IPS DF 6.9 (cell line): ENCODE data around the gene BANF2.

ENCODE experiments used
- DNase-seq: peaks from one replicate; pipeline ENCODE4 v3.0.0-alpha.2; 2013; ENCODE audit warnings: low read depth, low spot score
- H3K27ac ChIP-seq: one replicate; pipeline ENCODE4 v1.5.1; 2013; ENCODE audit warnings: low read length, control low read depth
- H3K27me3 ChIP-seq: 2 replicates; pipeline ENCODE4 v1.6.1; 2013; ENCODE audit warnings: mild to moderate bottlenecking, low read length; ENCODE audit not compliant: control insufficient read depth, insufficient read depth
- H3K36me3 ChIP-seq: 2 replicates; pipeline ENCODE4 v1.6.1; 2013; ENCODE audit warnings: low read length; ENCODE audit not compliant: control insufficient read depth, insufficient read depth
- H3K4me1 ChIP-seq: 2 replicates; pipeline ENCODE4 v1.6.1; 2013; ENCODE audit warnings: low read length; ENCODE audit not compliant: control insufficient read depth, insufficient read depth
- H3K4me3 ChIP-seq: 2 replicates; pipeline ENCODE4 v1.5.1; 2013; ENCODE audit warnings: mild to moderate bottlenecking, low read length
- H3K9me3 ChIP-seq: 2 replicates; pipeline ENCODE4 v1.6.1; 2013; ENCODE audit warnings: low read length, inconsistent platforms; ENCODE audit not compliant: control insufficient read depth, insufficient read depth
- WGBS: extraction: QIAGEN DNeasy Blood & Tissue Kit; methylation state at CpG from one replicate; pipeline ENCODE4 v1.1.7; 2013; ENCODE audit warnings: mixed read lengths, missing lambda C conversion rate; ENCODE audit not compliant: insufficient read length, insufficient coverage; 5-methylcytosine and 5-hydroxymethylcytosine counted together

The BANF2 gene

DNA sequence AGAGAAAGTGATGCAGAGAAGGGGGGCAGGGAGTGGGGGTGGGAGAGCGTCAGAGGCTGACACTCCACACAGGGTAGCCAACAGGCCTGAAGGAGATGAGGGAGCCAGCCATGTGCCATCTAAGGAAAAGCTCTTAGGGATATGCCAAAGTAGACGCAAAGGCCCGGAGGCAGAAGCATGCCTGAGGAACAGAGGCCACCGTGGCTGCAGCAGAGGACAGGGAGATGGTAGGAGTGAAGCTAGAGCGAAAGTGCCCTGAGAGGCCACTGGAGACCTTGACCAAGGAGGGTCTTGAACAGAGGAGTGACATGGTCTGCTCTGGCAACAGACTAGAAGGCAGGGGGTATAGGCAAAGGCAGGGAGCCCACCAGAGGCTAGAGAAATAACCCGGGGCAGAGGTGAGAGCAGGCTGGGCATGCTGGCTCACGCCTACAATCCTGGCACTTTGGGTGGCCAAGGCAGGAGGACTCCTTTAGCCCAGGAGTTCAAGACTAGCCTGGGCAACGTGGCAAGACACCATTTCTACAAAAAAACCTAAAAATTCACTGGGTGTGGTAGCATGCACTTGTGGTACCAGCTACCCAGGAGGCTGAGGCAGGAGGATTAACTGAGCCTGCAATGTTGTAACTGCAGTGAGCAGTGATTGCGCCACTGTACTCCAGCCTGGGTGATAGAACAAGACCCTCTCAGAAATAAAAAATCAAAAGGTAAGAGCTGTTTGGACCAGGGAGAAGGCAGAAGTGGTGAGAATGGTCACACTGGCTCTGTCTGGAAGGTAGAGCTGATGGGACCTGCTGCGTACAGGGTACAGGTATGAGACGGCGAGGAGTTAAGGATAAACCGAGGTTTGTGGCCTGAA is 24.0 kb upstream of the BANF2 start:
- no peak overlapping the region for H3K4me3 ChIP-seq
- peaks cover 11% of the 10 kb centered on the region for H3K4me1 ChIP-seq
- peaks cover 2% of the 10 kb centered on the region; the same call in 1 of the 2 replicates for H3K36me3 ChIP-seq
- H3K27me3 ChIP-seq: no peaks in the 10 kb centered on the region
- H3K9me3 ChIP-seq: no peaks in the 10 kb centered on the region
- no CpG with 5 or more reads among the region's 13 CpGs for WGBS
- H3K27ac ChIP-seq: no peak overlapping the region
- no peak for DNase-seq

DNA sequence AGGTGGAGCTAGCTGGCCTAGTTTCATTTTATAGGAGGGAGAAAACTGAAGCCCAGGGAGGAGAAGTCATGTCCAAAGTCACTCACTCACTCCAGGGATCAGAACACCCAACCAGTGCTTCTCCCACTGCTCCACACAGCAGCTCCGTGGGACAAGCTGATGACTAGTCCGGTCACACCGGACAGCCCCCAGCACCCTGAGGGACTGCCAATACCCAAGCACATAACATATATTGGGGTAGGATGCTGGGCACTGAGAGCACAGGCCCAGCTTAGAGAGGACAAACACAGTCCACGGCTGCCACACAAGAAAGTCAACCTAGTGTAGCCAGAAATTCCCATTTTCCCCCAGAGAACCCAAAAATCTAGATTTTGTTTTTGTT is 23.4 kb upstream of the BANF2 start:
- Histone ChIP-seq H3K4me1 (peaks cover 11% of the 10 kb centered on the region), H3K36me3 (peaks cover 2% of the 10 kb centered on the region; the same call in 1 of the 2 replicates)
- no CpG with 5 or more reads among the region's 4 CpGs for WGBS

DNA sequence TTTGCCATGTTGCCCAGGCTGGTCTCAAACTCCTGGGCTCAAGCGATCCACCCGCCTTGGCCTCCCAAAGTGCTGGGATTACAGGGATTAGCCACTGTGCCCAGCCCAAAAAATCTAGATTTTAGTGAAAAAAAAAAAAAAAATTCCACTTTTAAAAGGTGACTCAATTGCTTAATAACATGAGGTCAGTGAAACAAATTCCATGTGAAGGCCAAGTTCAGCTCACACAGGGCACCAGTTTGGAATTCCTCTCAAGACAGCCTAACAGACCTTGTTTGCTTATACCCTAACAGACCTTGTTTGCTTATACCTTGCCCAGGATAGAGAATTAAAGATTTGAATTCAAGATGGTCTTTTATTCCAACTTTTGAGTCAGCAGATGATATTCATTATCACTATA is 22.8 kb upstream of the BANF2 start:
- no peaks in the 10 kb centered on the region for H3K27me3 ChIP-seq
- peaks cover 7% of the 10 kb centered on the region; the same call in 1 of the 2 replicates for H3K4me1 ChIP-seq
- H3K9me3 ChIP-seq: no peaks in the 10 kb centered on the region
- H3K4me3 ChIP-seq: no peak overlapping the region
- peaks cover 2% of the 10 kb centered on the region; the same call in 1 of the 2 replicates for H3K36me3 ChIP-seq
- no peak overlapping the region for H3K27ac ChIP-seq
- no peak for DNase-seq
- WGBS: no CpG with 5 or more reads among the region's 2 CpGs

More for the DNA sequence above, 23.4 kb upstream of the BANF2 start:
- H3K27me3 ChIP-seq: no peaks in the 10 kb centered on the region
- H3K9me3 ChIP-seq: no peaks in the 10 kb centered on the region
- H3K27ac ChIP-seq: no peak overlapping the region
- no peak for DNase-seq
- H3K4me3 ChIP-seq: no peak overlapping the region

DNA sequence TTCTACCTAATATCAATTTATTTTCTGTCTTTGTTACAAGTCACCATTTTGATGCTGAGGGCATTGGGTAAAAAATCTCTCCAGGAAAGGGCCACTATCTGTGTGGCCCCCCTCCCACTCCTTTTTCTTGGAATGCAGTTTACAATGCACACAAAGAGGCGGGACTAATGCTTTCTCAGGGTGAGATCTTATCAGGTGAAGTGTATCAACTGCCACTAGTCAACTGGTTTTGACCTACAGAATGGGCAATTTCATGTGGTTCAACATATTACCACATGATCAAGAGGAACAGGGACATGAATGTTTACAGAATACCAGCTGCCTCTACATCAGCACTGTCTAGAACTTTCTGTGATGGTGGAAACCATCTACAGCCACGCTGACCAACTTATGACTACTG is 21.5 kb upstream of the BANF2 start:
- Histone ChIP-seq H3K27ac (no peak overlapping the region), H3K4me1 (peaks cover 7% of the 10 kb centered on the region), H3K4me3 (no peak overlapping the region), H3K9me3 (no peaks in the 10 kb centered on the region), H3K36me3 (no peaks in the 10 kb centered on the region), H3K27me3 (no peaks in the 10 kb centered on the region)
- WGBS: no CpG with 5 or more reads among the region's 2 CpGs
- DNase-seq: no peak

DNA sequence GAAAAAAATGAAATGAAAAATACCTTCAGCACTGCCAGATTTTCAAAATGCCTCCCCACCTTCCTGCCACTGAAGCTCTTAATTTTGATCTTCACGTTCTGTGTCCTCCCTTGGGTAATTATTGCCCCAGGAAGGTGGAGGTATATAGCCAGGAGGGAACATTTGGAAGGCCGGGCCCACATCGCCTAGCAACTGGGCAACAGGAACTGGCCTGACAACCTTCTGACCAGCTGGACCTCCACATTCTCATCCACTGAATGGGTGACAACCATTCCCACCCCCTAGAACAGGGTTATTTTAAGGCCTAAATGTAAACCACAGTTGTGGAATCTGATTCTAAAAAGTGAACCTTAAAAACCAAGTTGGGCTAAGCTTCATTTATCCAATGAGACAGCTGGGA is 20.9 kb upstream of the BANF2 start:
- Histone ChIP-seq H3K9me3 (no peaks in the 10 kb centered on the region), H3K4me1 (peaks cover 7% of the 10 kb centered on the region), H3K27me3 (no peaks in the 10 kb centered on the region), H3K27ac (no peak overlapping the region), H3K36me3 (no peaks in the 10 kb centered on the region), H3K4me3 (no peak overlapping the region)
- WGBS: no CpG with 5 or more reads among the region's 3 CpGs
- no peak for DNase-seq

DNA sequence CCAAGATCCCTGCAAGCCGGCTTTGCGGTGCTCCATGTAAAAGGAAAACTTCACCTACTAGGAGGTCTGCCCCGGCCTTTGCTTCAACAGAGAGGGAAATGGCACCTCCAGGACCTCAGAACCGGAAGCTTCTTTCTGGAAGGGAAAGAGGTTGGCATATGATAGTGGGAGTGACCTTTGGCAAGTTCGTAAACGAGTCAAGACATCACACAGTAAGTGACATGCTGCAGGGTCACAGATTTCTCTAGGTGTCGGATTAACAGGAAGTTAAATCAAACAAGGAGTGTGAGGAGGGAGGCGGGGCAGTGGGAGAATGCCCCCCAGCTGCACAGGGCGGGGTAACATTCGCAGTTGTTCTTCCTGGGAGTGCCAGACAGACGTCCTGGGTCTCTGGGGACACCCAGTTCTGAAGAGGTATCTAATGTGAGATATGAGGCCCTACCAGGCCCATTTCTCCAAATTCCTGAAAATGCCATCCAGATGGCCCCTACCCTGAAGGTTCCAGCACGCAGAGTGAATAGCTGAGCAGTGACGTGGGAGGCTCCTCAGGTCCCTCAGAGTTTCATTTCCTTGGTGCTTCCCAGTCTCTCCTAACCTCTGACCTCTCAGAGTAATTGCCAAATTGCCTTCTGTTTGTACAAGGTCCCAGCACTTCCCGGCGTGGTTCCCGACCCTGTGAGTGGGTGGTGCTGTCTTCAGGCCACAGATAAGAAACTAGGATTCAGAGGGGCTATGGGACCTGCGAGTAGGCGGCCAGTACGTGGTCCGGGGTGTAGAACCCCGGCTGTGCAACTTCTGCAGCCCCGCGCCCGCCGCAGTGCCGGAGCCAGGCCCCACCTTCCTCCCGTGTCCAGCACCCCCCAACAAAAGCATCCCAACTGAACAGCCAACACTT is 19.6 kb upstream of the BANF2 start:
- H3K4me1 ChIP-seq: peaks cover 7% of the 10 kb centered on the region
- no peak for DNase-seq
- WGBS: no CpG with 5 or more reads among the region's 27 CpGs
- H3K27me3 ChIP-seq: no peaks in the 10 kb centered on the region
- H3K36me3 ChIP-seq: no peaks in the 10 kb centered on the region
- no peak overlapping the region for H3K27ac ChIP-seq
- H3K9me3 ChIP-seq: no peaks in the 10 kb centered on the region
- peak overlapping the region; percentile 80; the same call in 1 of the 2 replicates for H3K4me3 ChIP-seq

DNA sequence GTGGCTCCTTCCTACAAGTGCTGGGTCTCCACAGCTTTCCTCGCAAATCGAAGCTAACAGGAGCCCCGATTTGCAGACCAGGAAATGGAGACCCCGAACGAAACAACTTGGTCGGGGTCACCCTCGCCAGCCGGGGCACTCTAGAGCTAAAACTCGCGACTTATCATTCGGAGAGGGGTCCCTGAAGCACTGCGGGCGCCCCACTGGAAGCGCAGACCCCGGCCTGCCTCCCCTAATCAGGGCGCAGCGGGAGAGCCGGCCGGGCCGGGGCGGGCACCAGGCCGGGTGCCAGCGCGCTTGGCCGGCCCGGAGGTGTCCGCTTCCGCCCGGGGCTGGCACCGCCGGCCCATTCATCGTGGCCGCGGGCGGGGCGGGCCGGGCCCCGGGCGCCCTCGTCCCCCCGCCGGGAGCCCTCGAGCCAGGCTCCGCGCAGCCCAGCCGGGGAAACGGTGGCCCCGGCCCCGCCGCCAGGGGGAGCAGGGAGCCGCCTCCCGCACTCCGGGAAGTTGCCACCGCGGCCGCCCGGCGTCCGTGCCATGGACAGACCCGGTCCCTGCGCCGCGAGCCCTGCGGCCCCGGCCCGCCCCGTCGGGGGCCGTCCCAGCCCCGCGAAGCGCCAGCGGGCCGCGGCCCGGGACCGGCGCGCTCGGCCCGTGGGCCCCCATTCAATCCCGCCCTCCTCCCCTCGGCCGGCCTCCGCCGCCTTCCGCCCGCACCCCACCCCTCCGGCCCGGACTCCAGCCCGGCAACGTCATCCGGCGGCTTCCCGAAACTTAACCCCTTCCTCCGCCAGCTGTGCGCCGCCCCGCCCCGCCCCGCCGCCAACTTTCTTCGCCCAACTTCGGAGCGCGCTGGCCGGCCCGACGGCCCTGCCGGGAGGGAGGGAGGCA is 18.7 kb upstream of the BANF2 start:
- peaks cover 7% of the 10 kb centered on the region for H3K4me1 ChIP-seq
- WGBS: no CpG with 5 or more reads among the region's 110 CpGs
- no peak for DNase-seq

DNA sequence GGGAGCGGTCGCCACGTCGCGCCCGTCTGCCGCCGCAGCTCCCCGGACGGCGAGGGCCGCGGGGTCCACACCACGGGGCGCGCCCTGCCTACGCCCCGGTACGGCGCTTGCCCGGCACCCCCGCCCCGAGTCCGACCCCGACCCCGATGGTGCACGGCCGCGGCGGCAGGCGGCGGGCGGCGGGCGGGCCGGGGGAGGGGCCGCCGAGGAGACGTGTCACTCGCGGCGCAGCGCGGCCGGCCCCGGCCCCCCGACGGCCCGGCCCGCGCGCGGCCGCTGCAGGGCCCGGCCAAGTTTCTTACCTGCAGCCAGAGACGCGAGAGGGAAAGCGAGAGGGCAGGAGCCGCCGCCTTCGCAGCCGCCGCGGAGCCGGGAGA is 18.1 kb upstream of the BANF2 start:
- peaks cover 7% of the 10 kb centered on the region for H3K4me1 ChIP-seq
- no peaks in the 10 kb centered on the region for H3K9me3 ChIP-seq
- H3K4me3 ChIP-seq: peak overlapping the region; percentile 80
- WGBS: no CpG with 5 or more reads among the region's 65 CpGs
- no peaks in the 10 kb centered on the region for H3K27me3 ChIP-seq
- H3K36me3 ChIP-seq: no peaks in the 10 kb centered on the region
- DNase-seq: no peak
- no peak overlapping the region for H3K27ac ChIP-seq

More for the DNA sequence above, 18.7 kb upstream of the BANF2 start:
- no peak overlapping the region for H3K27ac ChIP-seq
- H3K9me3 ChIP-seq: no peaks in the 10 kb centered on the region
- peak overlapping the region; percentile 80 for H3K4me3 ChIP-seq
- H3K27me3 ChIP-seq: no peaks in the 10 kb centered on the region
- no peaks in the 10 kb centered on the region for H3K36me3 ChIP-seq

DNA sequence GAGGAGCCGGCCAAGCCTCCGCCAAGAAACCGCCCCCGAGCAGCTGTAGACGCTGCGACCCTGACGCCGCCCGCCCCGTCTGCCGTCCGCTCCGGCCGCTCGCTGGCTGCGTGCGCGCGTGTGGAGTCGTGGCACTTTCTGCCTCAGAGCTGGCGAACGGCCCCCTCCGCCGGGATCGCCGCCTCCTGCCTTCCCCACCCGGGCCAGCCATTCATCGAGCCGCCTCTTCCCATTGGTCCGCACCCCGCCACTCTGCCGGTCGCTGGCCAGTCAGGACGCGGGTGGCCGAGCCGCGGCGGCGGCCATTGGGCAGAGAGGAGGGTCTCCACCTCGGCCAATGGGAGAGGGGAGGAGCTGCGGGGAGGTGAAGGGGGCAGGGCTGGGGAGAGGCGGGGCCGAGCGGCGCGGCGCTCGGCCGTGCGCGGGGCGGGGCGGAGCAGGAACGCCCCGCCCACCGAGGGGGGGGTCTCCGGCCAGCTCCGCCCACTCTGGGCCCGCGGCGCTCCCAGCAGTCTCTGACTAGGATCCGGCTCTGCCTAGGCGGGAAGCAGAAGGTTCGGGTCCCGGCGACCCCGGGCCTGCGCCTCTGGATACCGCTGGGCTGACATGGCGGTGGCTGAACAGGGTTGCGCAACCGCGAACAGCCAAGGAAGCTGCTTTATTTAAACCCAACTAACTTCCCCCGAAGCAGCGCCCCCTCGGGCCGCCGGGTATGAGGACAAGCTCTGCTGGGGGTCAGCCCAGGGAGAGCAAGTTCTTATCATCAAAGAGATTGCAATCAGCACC is 17.5 kb upstream of the BANF2 start, which contains the start of gene RRBP1:
TSS of gene RRBP1 (minus strand) at position 140 of the 786 bp plus-strand sequence. CDS start 21,735 bp downstream, outside the sequence.
- Histone ChIP-seq H3K9me3 (no peaks in the 10 kb centered on the region), H3K4me1 (peaks cover 7% of the 10 kb centered on the region), H3K27me3 (no peaks in the 10 kb centered on the region), H3K4me3 (peak within 1 kb of the TSS; percentile 80), H3K36me3 (no peaks in the 10 kb centered on the region), H3K27ac (no peak within 1 kb of the TSS)
- WGBS: no CpG with 5 or more reads among the region's 79 CpGs
- peak; percentile 93 for DNase-seq
